CD14-positive monocyte (primary cell): ENCODE results near the gene FAM131B. TPM values are rescaled to one million over a fixed set of nuclear protein-coding genes. Genes with fewer than 3 reads are reported as not detected.

Experiments
- DNase-seq, 3 donors: peaks; one replicate each; pipeline ENCODE4 v3.0.0-alpha.2; 2011 to 2022
- H2AFZ ChIP-seq: 2 replicates; pipeline ENCODE4 v1.6.0; 2012; ENCODE audit warnings: mild to moderate bottlenecking, low read depth, low read length, inconsistent platforms; ENCODE audit not compliant: insufficient read depth, poor library complexity, severe bottlenecking
- H3K27ac ChIP-seq, 2 donors: 1 replicate in 1 of 2; 2 replicates in 1 of 2; pipeline ENCODE4 v1.5.1; 2012 to 2013; ENCODE audit warnings: low read length in 2 of 2, control low read depth in 1 of 2, inconsistent platforms in 1 of 2, low read depth in 1 of 2, mild to moderate bottlenecking in 1 of 2
- H3K27me3 ChIP-seq, 2 donors: one replicate each; pipeline versions ENCODE4 v1.6.0 to v1.6.1; 2011 to 2013; ENCODE audit warnings: low read length in 2 of 2; ENCODE audit not compliant: control insufficient read depth in 2 of 2, insufficient read depth in 2 of 2
- H3K36me3 ChIP-seq, 2 donors: replicated peaks in 1 of 2; 1 replicate in 1 of 2; 2 replicates in 1 of 2; pipeline versions ENCODE4 v1.5.1 to v1.6.1; 2012 to 2013; ENCODE audit warnings: low read length in 2 of 2, control low read depth in 1 of 2, inconsistent platforms in 1 of 2, mild to moderate bottlenecking in 1 of 2; ENCODE audit not compliant: insufficient read depth in 2 of 2, control insufficient read depth in 1 of 2
- H3K4me1 ChIP-seq, 2 donors: 1 replicate in 1 of 2; 2 replicates in 1 of 2; pipeline versions ENCODE4 v1.5.1 to v1.6.1; 2012 to 2013; ENCODE audit warnings: low read length in 2 of 2, control low read depth in 1 of 2, inconsistent platforms in 1 of 2, mild to moderate bottlenecking in 1 of 2, moderate library complexity in 1 of 2; ENCODE audit not compliant: insufficient read depth in 2 of 2, control insufficient read depth in 1 of 2
- H3K4me2 ChIP-seq: replicated peaks from 2 replicates; pipeline ENCODE3; 2012; ENCODE audit warnings: low read length, moderate library complexity, mild to moderate bottlenecking; ENCODE audit not compliant: poor library complexity, severe bottlenecking; ENCODE audit errors: extremely low read depth
- H3K4me3 ChIP-seq, 3 experiments: fragments of 200-600 bp in 1 of 3; sonication (generic) in 1 of 3; replicated peaks in 1 of 3; 1 replicate in 2 of 3; 2 replicates in 1 of 3; pipeline ENCODE4 v1.5.1; 2011 to 2013; ENCODE audit warnings: low read length in 3 of 3, mild to moderate bottlenecking in 3 of 3, control low read depth in 2 of 3, low read depth in 2 of 3, inconsistent platforms in 1 of 3, moderate library complexity in 1 of 3
- H3K79me2 ChIP-seq: 2 replicates; pipeline ENCODE4 v1.6.0; 2012; ENCODE audit warnings: mild to moderate bottlenecking, control low read depth, inconsistent platforms, low read length, moderate library complexity; ENCODE audit not compliant: insufficient read depth
- H3K9ac ChIP-seq: 2 replicates; pipeline ENCODE4 v1.6.0; 2017; ENCODE audit warnings: low read length, mild to moderate bottlenecking; ENCODE audit not compliant: insufficient read depth, poor library complexity, severe bottlenecking
- H3K9me3 ChIP-seq, 2 donors: replicated peaks in 1 of 2; 1 replicate in 1 of 2; 2 replicates in 1 of 2; pipeline versions ENCODE4 v1.5.1 to v1.6.1; 2012 to 2013; ENCODE audit warnings: low read length in 2 of 2, control low read depth in 1 of 2; ENCODE audit not compliant: control insufficient read depth in 1 of 2, insufficient read depth in 1 of 2
- H4K20me1 ChIP-seq: 2 replicates; pipeline ENCODE4 v1.6.0; 2012; ENCODE audit warnings: mild to moderate bottlenecking, low read length, control low read depth, moderate library complexity; ENCODE audit not compliant: insufficient read depth
- H3K27ac Mint-ChIP-seq, 7 donors: one replicate each; pipeline ENCODE4 v1.8.0; 2020; ENCODE audit warnings: mild to moderate bottlenecking in 7 of 7, mixed read lengths in 7 of 7, moderate library complexity in 6 of 7, inconsistent platforms in 2 of 7
- H3K27me3 Mint-ChIP-seq, 3 donors: one replicate each; pipeline ENCODE4 v1.8.0; 2021 to 2022; ENCODE audit warnings: low read depth in 3 of 3, mild to moderate bottlenecking in 3 of 3, mixed read lengths in 3 of 3, moderate library complexity in 3 of 3, inconsistent platforms in 1 of 3
- H3K36me3 Mint-ChIP-seq, 2 donors: one replicate each; pipeline ENCODE4 v1.8.0; 2020; ENCODE audit warnings: mixed read lengths in 2 of 2, inconsistent platforms in 1 of 2, mild to moderate bottlenecking in 1 of 2
- H3K4me1 Mint-ChIP-seq: one replicate; pipeline ENCODE4 v1.8.0; 2020; ENCODE audit warnings: mild to moderate bottlenecking, mixed read lengths
- H3K4me3 Mint-ChIP-seq, 2 donors: one replicate each; pipeline ENCODE4 v1.8.0; 2020; ENCODE audit warnings: mild to moderate bottlenecking in 2 of 2, mixed read lengths in 2 of 2, moderate library complexity in 1 of 2
- H3K9me3 Mint-ChIP-seq, 7 donors: one replicate each; pipeline ENCODE4 v1.8.0; 2020 to 2022; ENCODE audit warnings: mixed read lengths in 7 of 7, mild to moderate bottlenecking in 6 of 7, moderate library complexity in 6 of 7, inconsistent platforms in 2 of 7
- WGBS: methylation state at CpG from one replicate; pipeline ENCODE4 v1.1.5; 2013; ENCODE audit warnings: missing lambda C conversion rate; ENCODE audit not compliant: insufficient coverage; 5-methylcytosine and 5-hydroxymethylcytosine counted together
- intact Hi-C, 2 donors: fragments of 100-400 bp; cut with micrococcal nuclease; formaldehyde crosslinking; loops; one replicate each; pipeline versions ENCODE4 v1.15.0 to v1.15.1; 2023
- polyA plus RNA-seq, 3 donors: library from polyadenylated mRNA; depleted of rRNA in 1 of 3; unstranded in 2 of 3; stranded (reverse) in 1 of 3; fragments of 300-500 nt in 2 of 3; fragments of >200 nt in 1 of 3; fragmentation: Illumina TruSeq in 2 of 3; gene quantifications; 1 replicate in 2 of 3; 2 replicates in 1 of 3; pipeline ENCODE4 v1.2.3, GENCODE V29; 2012 to 2021
- TF ChIP-seq, protein P1 (sequence below): fragments of 200-600 bp; IDR thresholded peaks from one replicate; pipeline ENCODE4 v1.8.0; 2022; ENCODE audit warnings: antibody characterized with exemption, mild to moderate bottlenecking

FAM131B gene
- polyA plus RNA-seq, 3 donors: 0.69 to 0.72 TPM; not detected in 1

DNA sequence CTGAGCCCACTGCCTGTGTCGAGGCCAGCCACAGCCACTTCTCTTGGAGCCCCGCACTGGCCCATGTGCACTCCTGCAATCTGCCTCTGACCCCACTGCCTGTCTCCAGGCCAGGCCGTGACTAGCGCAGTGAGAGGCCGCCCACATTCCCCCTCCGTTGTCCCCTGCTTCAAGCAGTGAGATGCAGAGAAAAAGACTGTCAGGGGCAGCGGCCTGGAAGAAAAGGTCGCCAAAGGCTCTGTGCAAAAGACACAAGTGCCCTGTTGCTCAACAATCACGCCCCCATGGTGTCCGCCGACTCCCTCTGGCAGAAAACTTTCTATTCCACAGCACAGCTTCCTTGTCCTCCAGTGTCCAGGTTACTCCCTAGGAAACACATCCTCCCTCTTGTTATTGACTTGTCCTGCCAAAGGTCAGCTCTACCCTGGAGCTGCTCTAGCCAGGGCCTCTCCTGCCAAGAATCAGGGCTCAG is 9.9 kb downstream of the FAM131B start:
- Histone ChIP-seq H3K27me3 (no peaks in the 10 kb centered on the region), H3K4me2 (no peak overlapping the region), H3K9me3 (no peaks in the 10 kb centered on the region), H3K4me1 (no peaks in the 10 kb centered on the region), H4K20me1 (no peaks in the 10 kb centered on the region), H3K4me3 (no peak overlapping the region), H2AFZ (no peak overlapping the region), H3K79me2 (no peaks in the 10 kb centered on the region), H3K27ac (no peak overlapping the region), H3K36me3 (no peaks in the 10 kb centered on the region), H3K9ac (no peak overlapping the region)
- intact Hi-C loops: no loop called here
- Mint-ChIP-seq H3K9me3 (peaks cover 0 to 3% (median 0%) of the 10 kb centered on the region in 7 donors), H3K27ac (no peak overlapping the region), H3K4me3 (no peak overlapping the region), H3K4me1 (peaks cover 4% of the 10 kb centered on the region), H3K27me3 (peaks cover 3 to 4% (median 4%) of the 10 kb centered on the region in 3 donors), H3K36me3 (peaks cover 3 to 8% of the 10 kb centered on the region in 2 donors)
- DNase-seq: no peak
- TF ChIP-seq, protein P1, sequence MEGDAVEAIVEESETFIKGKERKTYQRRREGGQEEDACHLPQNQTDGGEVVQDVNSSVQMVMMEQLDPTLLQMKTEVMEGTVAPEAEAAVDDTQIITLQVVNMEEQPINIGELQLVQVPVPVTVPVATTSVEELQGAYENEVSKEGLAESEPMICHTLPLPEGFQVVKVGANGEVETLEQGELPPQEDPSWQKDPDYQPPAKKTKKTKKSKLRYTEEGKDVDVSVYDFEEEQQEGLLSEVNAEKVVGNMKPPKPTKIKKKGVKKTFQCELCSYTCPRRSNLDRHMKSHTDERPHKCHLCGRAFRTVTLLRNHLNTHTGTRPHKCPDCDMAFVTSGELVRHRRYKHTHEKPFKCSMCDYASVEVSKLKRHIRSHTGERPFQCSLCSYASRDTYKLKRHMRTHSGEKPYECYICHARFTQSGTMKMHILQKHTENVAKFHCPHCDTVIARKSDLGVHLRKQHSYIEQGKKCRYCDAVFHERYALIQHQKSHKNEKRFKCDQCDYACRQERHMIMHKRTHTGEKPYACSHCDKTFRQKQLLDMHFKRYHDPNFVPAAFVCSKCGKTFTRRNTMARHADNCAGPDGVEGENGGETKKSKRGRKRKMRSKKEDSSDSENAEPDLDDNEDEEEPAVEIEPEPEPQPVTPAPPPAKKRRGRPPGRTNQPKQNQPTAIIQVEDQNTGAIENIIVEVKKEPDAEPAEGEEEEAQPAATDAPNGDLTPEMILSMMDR: no peak
- 78% methylated on average over 11 of the region's 11 CpGs for WGBS

DNA sequence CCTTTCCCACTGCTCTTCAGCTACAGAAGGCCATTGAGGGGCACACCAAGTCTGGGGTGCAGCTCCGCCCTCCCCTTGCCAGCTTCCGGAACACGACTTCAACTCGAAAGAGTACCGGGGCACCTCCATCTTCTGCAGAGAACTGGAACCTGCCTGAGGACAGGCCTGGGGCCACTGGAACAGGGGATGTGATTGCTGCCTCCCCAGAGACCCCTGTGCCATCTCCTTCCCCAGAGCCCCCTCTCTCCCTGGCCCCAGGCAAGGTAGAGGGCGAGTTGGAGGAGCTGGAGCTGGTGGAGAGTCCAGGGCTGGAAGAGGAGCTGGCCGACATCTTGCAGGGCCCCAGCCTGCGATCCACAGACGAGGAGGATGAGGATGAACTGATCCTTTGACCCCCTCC is 10.9 kb downstream of the FAM131B start:
- Mint-ChIP-seq H3K4me3 (no peak overlapping the region), H3K9me3 (peaks cover 0 to 3% (median 0%) of the 10 kb centered on the region in 7 donors), H3K27me3 (peaks cover 1 to 4% (median 4%) of the 10 kb centered on the region in 3 donors), H3K27ac (no peak overlapping the region), H3K36me3 (peaks cover 3 to 8% of the 10 kb centered on the region in 2 donors), H3K4me1 (peaks cover 4% of the 10 kb centered on the region)
- no peaks in the 10 kb centered on the region for H4K20me1 ChIP-seq
- no peak overlapping the region for H3K4me2 ChIP-seq
- no peaks in the 10 kb centered on the region for H3K27me3 ChIP-seq
- no peak overlapping the region for H3K27ac ChIP-seq
- intact Hi-C loops: no loop called here
- H3K9ac ChIP-seq: no peak overlapping the region
- 91% methylated on average over 5 of the region's 9 CpGs for WGBS
- H3K4me3 ChIP-seq: no peak overlapping the region
- H3K79me2 ChIP-seq: no peaks in the 10 kb centered on the region
- DNase-seq: no peak
- no peaks in the 10 kb centered on the region for H3K4me1 ChIP-seq
- H3K9me3 ChIP-seq: no peaks in the 10 kb centered on the region
- no peaks in the 10 kb centered on the region for H3K36me3 ChIP-seq
- no peak overlapping the region for H2AFZ ChIP-seq
- TF ChIP-seq, protein P1: no peak
